GM12874 (cell line): Measurements from ENCODE around the gene MRPL42.

ENCODE experiments used
- TF ChIP-seq, protein P1 (sequence below): IDR thresholded peaks from 2 replicates; pipeline ENCODE4 v1.5.1; 2011; ENCODE audit warnings: low read depth, mild to moderate bottlenecking, control low read depth, low read length, moderate library complexity; ENCODE audit not compliant: insufficient read depth

The MRPL42 gene

DNA sequence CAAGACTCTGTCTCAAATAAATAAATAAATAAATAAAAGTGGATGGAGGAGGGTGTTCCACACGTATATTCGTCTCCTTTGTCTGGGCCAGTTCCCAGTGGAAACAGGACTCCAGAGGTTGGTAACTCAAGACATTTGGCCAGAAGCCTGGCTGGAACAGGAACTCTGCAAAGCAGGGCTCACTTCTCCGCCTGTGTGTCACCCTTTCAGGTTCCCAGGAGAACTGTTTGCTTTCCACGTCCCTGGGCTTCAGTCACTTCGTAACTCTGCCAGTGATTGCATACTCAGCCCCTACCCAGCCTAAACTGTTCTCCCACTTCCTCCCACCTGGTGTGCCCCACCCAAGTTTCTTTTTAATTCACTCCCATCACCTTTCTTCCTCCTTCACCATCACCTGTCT, 18.5 kb upstream of the MRPL42 start:
- TF ChIP-seq, protein P1, sequence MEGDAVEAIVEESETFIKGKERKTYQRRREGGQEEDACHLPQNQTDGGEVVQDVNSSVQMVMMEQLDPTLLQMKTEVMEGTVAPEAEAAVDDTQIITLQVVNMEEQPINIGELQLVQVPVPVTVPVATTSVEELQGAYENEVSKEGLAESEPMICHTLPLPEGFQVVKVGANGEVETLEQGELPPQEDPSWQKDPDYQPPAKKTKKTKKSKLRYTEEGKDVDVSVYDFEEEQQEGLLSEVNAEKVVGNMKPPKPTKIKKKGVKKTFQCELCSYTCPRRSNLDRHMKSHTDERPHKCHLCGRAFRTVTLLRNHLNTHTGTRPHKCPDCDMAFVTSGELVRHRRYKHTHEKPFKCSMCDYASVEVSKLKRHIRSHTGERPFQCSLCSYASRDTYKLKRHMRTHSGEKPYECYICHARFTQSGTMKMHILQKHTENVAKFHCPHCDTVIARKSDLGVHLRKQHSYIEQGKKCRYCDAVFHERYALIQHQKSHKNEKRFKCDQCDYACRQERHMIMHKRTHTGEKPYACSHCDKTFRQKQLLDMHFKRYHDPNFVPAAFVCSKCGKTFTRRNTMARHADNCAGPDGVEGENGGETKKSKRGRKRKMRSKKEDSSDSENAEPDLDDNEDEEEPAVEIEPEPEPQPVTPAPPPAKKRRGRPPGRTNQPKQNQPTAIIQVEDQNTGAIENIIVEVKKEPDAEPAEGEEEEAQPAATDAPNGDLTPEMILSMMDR: no peak

DNA sequence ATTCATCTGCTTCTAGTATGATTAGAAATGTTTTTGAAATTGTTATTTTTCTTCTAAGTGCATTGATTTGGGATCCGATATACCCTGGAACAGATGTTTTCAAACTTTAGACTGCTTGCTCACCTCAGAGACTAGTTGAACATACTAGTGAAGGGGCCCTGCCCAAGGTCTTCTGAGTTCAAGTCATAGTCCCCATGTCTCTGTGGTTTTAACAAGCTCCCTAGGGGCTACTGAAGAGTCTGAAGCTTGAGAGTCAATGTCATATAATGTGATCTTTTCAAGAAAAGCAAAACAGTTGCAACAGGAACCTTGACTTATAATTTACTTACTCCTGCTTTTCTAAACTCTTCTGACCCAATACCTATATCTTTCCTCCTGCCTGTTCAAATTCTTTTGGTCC, 18.0 kb upstream of the MRPL42 start:
- TF ChIP-seq, protein P1: no peak

DNA sequence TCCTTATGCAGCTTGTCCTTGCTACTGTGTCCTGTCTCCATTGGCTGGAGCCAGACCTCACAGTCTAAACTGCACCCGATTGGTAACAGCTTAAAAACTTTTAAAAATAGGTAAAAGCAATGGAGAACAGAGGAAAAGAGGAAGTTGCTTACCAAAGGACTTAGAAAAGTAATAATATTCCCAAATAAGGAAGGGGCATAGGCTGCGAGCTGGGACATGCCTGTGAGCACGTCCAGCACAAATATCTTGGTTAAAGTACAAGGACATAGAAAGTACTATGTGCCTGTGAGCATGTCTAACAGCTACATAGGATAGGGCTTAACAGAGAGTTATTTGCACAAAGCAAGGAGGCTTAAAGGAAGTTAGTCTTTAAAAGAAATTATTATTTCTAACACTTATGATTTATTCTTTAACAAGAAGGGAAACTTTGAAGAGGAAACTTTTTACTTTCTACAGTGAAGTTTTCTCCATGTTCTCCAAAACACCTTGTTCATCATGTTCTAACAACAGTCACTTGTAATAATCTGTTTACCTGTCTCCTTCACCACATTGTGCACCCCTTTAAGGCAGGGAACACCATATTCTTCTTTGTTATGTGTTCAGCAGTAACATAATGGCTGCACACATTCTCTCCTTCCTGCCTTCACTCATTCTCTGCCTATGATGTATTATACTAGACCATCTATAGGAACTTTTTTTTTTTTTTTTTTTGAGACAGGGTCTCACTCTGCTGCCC, 15.7 kb upstream of the MRPL42 start:
- TF ChIP-seq, protein P1: no peak

DNA sequence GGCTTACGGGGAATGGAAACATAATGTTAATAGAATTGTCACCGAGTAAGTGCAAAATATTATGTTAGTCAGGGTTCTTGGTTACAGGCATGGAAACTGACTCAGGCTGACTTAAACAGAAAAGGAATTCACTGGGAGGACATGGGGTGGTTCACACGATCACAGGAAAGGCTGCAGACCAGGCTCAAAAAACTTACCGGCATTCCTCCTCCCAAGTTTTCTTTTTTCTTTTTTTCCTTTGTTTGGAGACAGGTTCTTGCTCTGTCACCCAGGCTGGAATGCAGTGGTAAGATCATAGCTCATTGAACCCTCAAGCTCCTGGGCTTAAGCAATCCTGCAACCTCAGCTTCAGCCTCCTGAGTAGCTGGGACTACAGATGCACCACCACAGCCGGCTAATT, 13.7 kb upstream of the MRPL42 start:
- TF ChIP-seq, protein P1: no peak

DNA sequence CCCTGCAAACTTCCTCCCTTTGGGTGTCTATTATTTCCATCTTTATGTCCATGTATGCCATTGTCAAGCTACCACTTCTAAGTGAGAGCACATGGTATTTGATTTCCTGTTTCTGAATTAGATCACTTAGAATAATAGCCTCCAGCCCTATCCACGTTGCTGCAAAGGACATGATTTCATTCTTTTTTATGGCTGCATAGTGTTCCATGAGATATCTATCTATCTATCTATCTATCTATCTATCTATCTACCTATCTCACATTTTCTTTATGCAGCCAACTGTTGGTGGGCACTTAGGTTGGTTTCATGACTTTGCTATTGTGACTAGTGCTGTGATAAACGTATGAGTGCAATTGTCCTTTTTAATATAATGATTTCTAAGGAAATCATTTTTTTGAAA, 11.2 kb upstream of the MRPL42 start:
- TF ChIP-seq, protein P1: no peak

DNA sequence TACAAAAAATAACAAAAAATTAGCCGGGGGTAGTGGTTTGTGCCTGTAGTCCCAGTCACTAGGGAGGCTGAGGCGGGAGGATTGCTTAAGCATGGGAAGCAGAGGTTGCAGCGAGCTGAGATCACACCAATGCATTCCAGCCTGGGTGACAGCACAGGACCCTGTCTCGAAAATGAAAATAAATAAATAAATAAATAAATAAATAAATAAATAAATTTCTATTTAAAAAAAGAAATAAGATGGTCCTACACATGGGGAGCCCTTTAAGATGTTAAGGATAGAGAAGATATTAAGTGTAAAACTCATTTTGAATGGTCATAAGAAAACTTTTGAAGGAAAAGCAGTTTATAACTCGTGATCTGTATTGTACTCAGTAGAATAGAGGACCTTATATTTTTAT, 8.2 kb upstream of the MRPL42 start:
- TF ChIP-seq, protein P1: no peak

DNA sequence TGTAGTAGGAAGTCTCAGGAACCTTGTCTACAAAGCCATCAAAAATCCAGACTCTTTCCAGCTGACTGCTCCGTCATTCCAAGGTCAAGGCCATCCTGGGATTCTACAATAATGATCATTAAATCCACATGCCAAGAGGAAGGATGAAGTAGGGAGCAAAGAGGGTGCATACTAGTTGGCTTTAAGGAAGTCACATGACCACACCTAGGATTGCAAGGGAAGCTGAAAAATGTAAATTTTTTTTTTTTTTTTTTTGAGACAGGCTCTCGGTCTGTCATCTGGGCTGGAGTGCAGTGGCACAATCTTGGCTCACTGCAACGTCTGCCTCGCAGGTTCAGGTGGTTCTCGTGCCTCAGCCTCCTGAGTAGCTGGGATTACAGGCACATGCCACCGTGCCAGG, 7.3 kb upstream of the MRPL42 start:
- TF ChIP-seq, protein P1: no peak
